Neuronal stem cell (in vitro differentiated cells): ENCODE results near the gene NTRK2.

Experiments
- DNase-seq: peaks from one replicate; pipeline ENCODE4 v3.0.0-alpha.2; 2013; ENCODE audit warnings: low spot score
- H2AFZ ChIP-seq: one replicate; pipeline ENCODE4 v1.6.1; 2013; ENCODE audit warnings: mild to moderate bottlenecking, low read length, inconsistent platforms
- H2AK5ac ChIP-seq: 2 replicates; pipeline ENCODE4 v1.6.1; 2013; ENCODE audit warnings: low read depth, mild to moderate bottlenecking, inconsistent platforms, low read length, moderate library complexity, mixed read lengths
- H2BK120ac ChIP-seq: 2 replicates; pipeline ENCODE4 v1.6.1; 2013; ENCODE audit warnings: low read depth, mild to moderate bottlenecking, inconsistent platforms, low read length, moderate library complexity, mixed read lengths
- H2BK12ac ChIP-seq: one replicate; pipeline ENCODE4 v1.6.1; 2013; ENCODE audit warnings: low read length, inconsistent platforms
- H2BK15ac ChIP-seq: 2 replicates; pipeline ENCODE4 v1.6.1; 2013; ENCODE audit warnings: mild to moderate bottlenecking, low read length, inconsistent platforms, mixed read lengths
- H2BK5ac ChIP-seq: one replicate; pipeline ENCODE4 v1.6.1; 2013; ENCODE audit warnings: inconsistent platforms, mild to moderate bottlenecking, low read length, moderate library complexity
- H3K14ac ChIP-seq: one replicate; pipeline ENCODE4 v1.6.1; 2013; ENCODE audit warnings: low read length, inconsistent platforms
- H3K18ac ChIP-seq: 2 replicates; pipeline ENCODE4 v1.6.1; 2013; ENCODE audit warnings: low read length, inconsistent platforms
- H3K23ac ChIP-seq: 2 replicates; pipeline ENCODE4 v1.6.1; 2013; ENCODE audit warnings: low read depth, mild to moderate bottlenecking, mixed read lengths, low read length, inconsistent platforms; ENCODE audit not compliant: poor library complexity
- H3K27ac ChIP-seq: replicated peaks from 3 replicates; pipeline ENCODE4 v1.5.1; 2013; ENCODE audit warnings: low read length, inconsistent platforms
- H3K27me3 ChIP-seq, 3 experiments: 2 replicates each; pipeline ENCODE4 v1.6.1; 2013; ENCODE audit warnings: low read length in 3 of 3, mild to moderate bottlenecking in 2 of 3, inconsistent platforms in 1 of 3, low read depth in 1 of 3, mixed read lengths in 1 of 3, moderate library complexity in 1 of 3; ENCODE audit not compliant: control insufficient read depth in 3 of 3, insufficient read depth in 3 of 3
- H3K36me3 ChIP-seq, 2 donors: replicated peaks in 1 of 2; 2 replicates each; pipeline ENCODE4 v1.6.1; 2013; ENCODE audit warnings: low read length in 2 of 2; ENCODE audit not compliant: control insufficient read depth in 2 of 2, insufficient read depth in 2 of 2
- H3K4ac ChIP-seq: 2 replicates; pipeline ENCODE4 v1.6.1; 2013; ENCODE audit warnings: inconsistent platforms, mild to moderate bottlenecking, low read length, moderate library complexity
- H3K4me1 ChIP-seq, 2 donors: 1 replicate in 1 of 2; 2 replicates in 1 of 2; pipeline ENCODE4 v1.6.1; 2013; ENCODE audit warnings: low read length in 2 of 2, low read depth in 1 of 2; ENCODE audit not compliant: control insufficient read depth in 2 of 2, insufficient read depth in 1 of 2
- H3K4me2 ChIP-seq: one replicate; pipeline ENCODE4 v1.6.1; 2013; ENCODE audit warnings: mild to moderate bottlenecking, low read length, inconsistent platforms; ENCODE audit not compliant: insufficient read depth, poor library complexity, severe bottlenecking
- H3K4me3 ChIP-seq, 2 donors: 2 replicates each; pipeline ENCODE4 v1.5.1; 2013; ENCODE audit warnings: low read length in 2 of 2, mild to moderate bottlenecking in 2 of 2, inconsistent platforms in 1 of 2, moderate library complexity in 1 of 2
- H3K79me1 ChIP-seq: one replicate; pipeline ENCODE4 v1.6.1; 2013; ENCODE audit warnings: low read depth, mild to moderate bottlenecking, inconsistent platforms, low read length, moderate library complexity
- H3K9ac ChIP-seq: one replicate; pipeline ENCODE4 v1.6.1; 2013; ENCODE audit warnings: mild to moderate bottlenecking, low read depth, low read length, inconsistent platforms; ENCODE audit not compliant: poor library complexity
- H3K9me3 ChIP-seq, 2 donors: replicated peaks in 1 of 2; 2 replicates each; pipeline versions ENCODE3 to v1.6.1; 2013; ENCODE audit warnings: low read length in 2 of 2, mild to moderate bottlenecking in 2 of 2, inconsistent platforms in 1 of 2, low read depth in 1 of 2, mixed read lengths in 1 of 2, moderate library complexity in 1 of 2; ENCODE audit not compliant: control insufficient read depth in 2 of 2, insufficient read depth in 1 of 2
- H4K8ac ChIP-seq: one replicate; pipeline ENCODE4 v1.6.1; 2013; ENCODE audit warnings: low read depth, mild to moderate bottlenecking, inconsistent platforms, low read length, moderate library complexity
- H4K91ac ChIP-seq: one replicate; pipeline ENCODE4 v1.6.1; 2013; ENCODE audit warnings: low read length, low read depth, mild to moderate bottlenecking, inconsistent platforms; ENCODE audit not compliant: poor library complexity
- WGBS, 2 donors: extraction: QIAGEN DNeasy Blood & Tissue Kit; methylation state at CpG; one replicate each; pipeline ENCODE4 v1.1.7; 2013; ENCODE audit warnings: missing lambda C conversion rate in 2 of 2, mixed read lengths in 1 of 2; ENCODE audit not compliant: insufficient read length in 2 of 2, insufficient replicate concordance in 1 of 2; ENCODE audit errors: extremely low coverage in 2 of 2; 5-methylcytosine and 5-hydroxymethylcytosine counted together

NTRK2 gene

DNA sequence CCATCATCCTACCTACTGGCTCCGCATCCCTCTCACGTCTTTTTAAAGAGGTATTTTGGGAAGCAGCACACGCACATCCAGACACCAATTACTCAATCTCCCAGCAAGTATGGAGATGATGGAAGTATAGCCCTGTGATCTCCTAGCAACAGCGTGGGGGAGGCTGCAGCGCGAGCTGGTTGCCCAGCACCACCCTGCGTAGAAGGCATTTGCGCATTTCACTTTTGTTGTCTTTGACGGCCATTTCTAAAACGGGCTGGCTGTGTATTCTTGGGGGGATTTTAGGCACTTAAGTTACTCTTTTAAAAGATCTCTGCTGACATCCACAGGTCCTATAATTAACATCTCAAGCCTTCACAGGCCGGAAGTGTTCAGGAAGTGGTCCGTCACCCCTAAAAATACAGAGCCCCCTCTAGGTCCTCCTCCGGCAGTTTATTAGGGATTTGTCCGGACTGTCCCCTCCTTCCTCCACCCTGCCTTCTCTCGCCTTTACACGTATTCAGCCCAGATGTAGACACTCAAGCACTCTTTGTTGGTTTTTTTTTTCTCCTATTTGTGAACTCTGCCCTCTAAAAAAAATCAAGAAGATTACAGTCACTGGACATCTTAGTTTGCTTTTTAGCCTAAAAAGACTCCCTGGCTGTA is 371.4 kb downstream of the NTRK2 start:
- no peaks in the 10 kb centered on the region for H3K27me3 ChIP-seq
- no peak overlapping the region for H3K4me2 ChIP-seq
- no peak overlapping the region for H2AK5ac ChIP-seq
- no peak overlapping the region for H2BK120ac ChIP-seq
- H2BK15ac ChIP-seq: no peak overlapping the region
- no CpG with 5 or more reads among the region's 16 CpGs for WGBS, 2 donors
- no peak overlapping the region for H3K27ac ChIP-seq
- H2BK5ac ChIP-seq: no peak overlapping the region
- H3K9me3 ChIP-seq: no peaks in the 10 kb centered on the region
- H4K8ac ChIP-seq: no peak overlapping the region
- peak overlapping the region; percentile 78 for H2AFZ ChIP-seq
- H3K79me1 ChIP-seq: no peaks in the 10 kb centered on the region
- H3K23ac ChIP-seq: no peak overlapping the region
- no peak for DNase-seq
- H3K4me1 ChIP-seq: peaks cover 9 to 48% of the 10 kb centered on the region in 2 donors
- H4K91ac ChIP-seq: no peak overlapping the region
- no peaks in the 10 kb centered on the region for H3K36me3 ChIP-seq
- H3K18ac ChIP-seq: no peak overlapping the region
- no peak overlapping the region for H2BK12ac ChIP-seq
- no peak overlapping the region for H3K9ac ChIP-seq
- H3K14ac ChIP-seq: no peak overlapping the region
- no peak overlapping the region for H3K4ac ChIP-seq
- peak overlapping the region in 1 of 2 donors; percentile 15 for H3K4me3 ChIP-seq

- H3K4ac ChIP-seq: no peak overlapping the region
- no peak overlapping the region for H2BK5ac ChIP-seq
- H2BK120ac ChIP-seq: no peak overlapping the region
- no peak overlapping the region for H2BK12ac ChIP-seq
- no peaks in the 10 kb centered on the region for H3K79me1 ChIP-seq
- no peak overlapping the region for H3K23ac ChIP-seq
- no peaks in the 10 kb centered on the region for H3K9me3 ChIP-seq
- no peak overlapping the region for H4K8ac ChIP-seq
- H3K4me2 ChIP-seq: no peak overlapping the region
- no peaks in the 10 kb centered on the region for H3K36me3 ChIP-seq
- H3K27me3 ChIP-seq: no peaks in the 10 kb centered on the region
- H3K4me3 ChIP-seq: no peak overlapping the region
- H3K18ac ChIP-seq: no peak overlapping the region
- H2AK5ac ChIP-seq: no peak overlapping the region
- H3K9ac ChIP-seq: no peak overlapping the region
- WGBS, 2 donors: no CpG with 5 or more reads among the region's 2 CpGs
- H2AFZ ChIP-seq: peak overlapping the region; percentile 78
- no peak overlapping the region for H3K14ac ChIP-seq
- H3K4me1 ChIP-seq: peaks cover 9 to 41% of the 10 kb centered on the region in 2 donors
- no peak overlapping the region for H2BK15ac ChIP-seq
- no peak overlapping the region for H4K91ac ChIP-seq
- no peak overlapping the region for H3K27ac ChIP-seq
- DNase-seq: no peak
These were observed 372.1 kb downstream of the NTRK2 start for GRCh38 chr9:85041466-85042137.

- Histone ChIP-seq H2AK5ac (no peak overlapping the region), H4K8ac (no peak overlapping the region), H2BK15ac (no peak overlapping the region), H3K4me1 (peaks cover 9 to 41% of the 10 kb centered on the region in 2 donors), H3K14ac (no peak overlapping the region), H3K27ac (no peak overlapping the region), H4K91ac (no peak overlapping the region), H3K4ac (no peak overlapping the region), H3K9me3 (peaks cover 0 to 1% of the 10 kb centered on the region in 2 donors), H2BK5ac (no peak overlapping the region), H2BK120ac (no peak overlapping the region), H3K4me2 (no peak overlapping the region), H3K79me1 (no peaks in the 10 kb centered on the region), H3K23ac (no peak overlapping the region), H3K36me3 (no peaks in the 10 kb centered on the region), H3K9ac (no peak overlapping the region), H2AFZ (peak overlapping the region; percentile 71), H3K4me3 (no peak overlapping the region), H3K27me3 (no peaks in the 10 kb centered on the region), H2BK12ac (no peak overlapping the region), H3K18ac (no peak overlapping the region)
- no CpG with 5 or more reads among the region's 3 CpGs for WGBS, 2 donors
- no peak for DNase-seq
These were observed 373.6 kb downstream of the NTRK2 start for GRCh38 chr9:85042981-85043647.

DNA sequence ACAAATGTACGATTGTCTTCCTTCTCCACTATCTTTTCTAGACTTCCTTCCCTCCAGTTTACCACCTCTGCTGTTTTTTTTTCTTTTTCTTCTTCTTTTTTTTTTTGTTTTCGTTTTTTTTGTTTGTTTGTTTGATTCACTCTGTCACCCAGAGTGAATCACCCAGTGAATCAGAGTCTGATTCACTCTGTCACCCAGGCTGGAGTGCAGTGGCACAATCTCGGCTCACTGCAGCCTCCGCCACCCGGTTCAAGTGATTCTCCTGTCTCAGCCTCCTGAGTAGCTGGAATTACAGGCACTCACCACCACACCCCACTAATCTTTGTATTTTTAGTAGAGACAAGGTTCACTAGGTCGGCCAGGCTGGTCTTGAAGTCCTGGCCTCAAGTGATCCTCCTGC is 375.7 kb downstream of the NTRK2 start:
- no peaks in the 10 kb centered on the region for H3K79me1 ChIP-seq
- no CpG with 5 or more reads among the region's 6 CpGs for WGBS, 2 donors

More for the DNA sequence above, 375.7 kb downstream of the NTRK2 start:
- peaks cover 0 to 1% of the 10 kb centered on the region in 2 donors for H3K9me3 ChIP-seq
- H3K4ac ChIP-seq: no peak overlapping the region
- no peak overlapping the region for H3K18ac ChIP-seq
- no peak overlapping the region for H3K4me3 ChIP-seq
- H2BK5ac ChIP-seq: no peak overlapping the region
- H4K91ac ChIP-seq: no peak overlapping the region
- no peak for DNase-seq
- no peak overlapping the region for H3K27ac ChIP-seq
- H3K36me3 ChIP-seq: no peaks in the 10 kb centered on the region
- no peak overlapping the region for H2BK12ac ChIP-seq
- no peaks in the 10 kb centered on the region for H3K27me3 ChIP-seq
- no peak overlapping the region for H3K9ac ChIP-seq
- H2AFZ ChIP-seq: no peak overlapping the region
- no peak overlapping the region for H3K14ac ChIP-seq
- no peak overlapping the region for H2BK15ac ChIP-seq
- H3K4me2 ChIP-seq: no peak overlapping the region
- H4K8ac ChIP-seq: no peak overlapping the region
- no peak overlapping the region for H2AK5ac ChIP-seq
- no peak overlapping the region for H2BK120ac ChIP-seq
- H3K4me1 ChIP-seq: peaks cover 5 to 30% of the 10 kb centered on the region in 2 donors
- no peak overlapping the region for H3K23ac ChIP-seq
